ENCODE measurements around the gene KCND2.

The KCND2 gene

GRCh38 chr7:120363414-120363813 lies 90.4 kb downstream of the KCND2 start:
- no peak overlapping the region for H3K4me3 ChIP-seq (ENCODE audit: low read length in 2 of 2)

GRCh38 chr7:120370954-120371353 lies 98.0 kb downstream of the KCND2 start:
- Histone ChIP-seq H3K27me3 (ENCODE audit: control insufficient read depth in 3 of 3, insufficient read depth in 3 of 3, low read depth in 1 of 3, low read length in 3 of 3) (no peaks in the 10 kb centered on the region), H2BK5ac (ENCODE audit: low read length) (no peak overlapping the region), H3K36me3 (replicated peaks in 1 of 2; ENCODE audit: control insufficient read depth in 2 of 2, insufficient read depth in 2 of 2, low read length in 2 of 2) (no peaks in the 10 kb centered on the region), H3K23ac (ENCODE audit: low read depth, low read length, poor library complexity) (no peak overlapping the region), H2AK5ac (ENCODE audit: low read depth, low read length) (no peak overlapping the region), H3K4me2 (ENCODE audit: insufficient read depth, low read length, poor library complexity, severe bottlenecking) (no peak overlapping the region), H2BK15ac (ENCODE audit: low read length) (no peak overlapping the region), H3K79me1 (ENCODE audit: low read depth, low read length) (no peaks in the 10 kb centered on the region), H3K4me3 (ENCODE audit: low read length in 2 of 2) (no peak overlapping the region), H2AFZ (ENCODE audit: low read length) (peak overlapping the region; percentile 65), H3K9me3 (replicated peaks in 1 of 2; ENCODE audit: control insufficient read depth in 2 of 2, insufficient read depth in 1 of 2, low read depth in 1 of 2, low read length in 2 of 2) (no peaks in the 10 kb centered on the region), H3K4me1 (ENCODE audit: control insufficient read depth in 2 of 2, insufficient read depth in 1 of 2, low read depth in 1 of 2, low read length in 2 of 2) (peaks cover 0 to 2% of the 10 kb centered on the region in 2 donors), H3K9ac (ENCODE audit: low read depth, low read length, poor library complexity) (no peak overlapping the region), H3K4ac (ENCODE audit: low read length) (no peak overlapping the region), H4K8ac (ENCODE audit: low read depth, low read length) (no peak overlapping the region), H3K14ac (ENCODE audit: low read length) (no peak overlapping the region), H2BK120ac (ENCODE audit: low read depth, low read length) (no peak overlapping the region), H3K18ac (ENCODE audit: low read length) (no peak overlapping the region), H4K91ac (ENCODE audit: low read depth, low read length, poor library complexity) (no peak overlapping the region), H2BK12ac (ENCODE audit: low read length) (no peak overlapping the region), H3K27ac (replicated peaks; ENCODE audit: low read length) (no peak overlapping the region)
- WGBS, 2 donors (ENCODE audit: extremely low coverage in 2 of 2, insufficient read length in 2 of 2, insufficient replicate concordance in 1 of 2), result no CpG with 5 or more reads among the region's 2 CpGs
- no peak for DNase-seq (ENCODE audit: low spot score)

More at GRCh38 chr7:120363414-120363813, 90.4 kb downstream of the KCND2 start:
- no peak overlapping the region for H2BK12ac ChIP-seq (ENCODE audit: low read length)
- H3K27ac ChIP-seq (replicated peaks; ENCODE audit: low read length), result no peak overlapping the region
- no peak overlapping the region for H2AFZ ChIP-seq (ENCODE audit: low read length)
- no peak overlapping the region for H2BK5ac ChIP-seq (ENCODE audit: low read length)
- H3K4me2 ChIP-seq (ENCODE audit: insufficient read depth, low read length, poor library complexity, severe bottlenecking), result no peak overlapping the region
- H3K18ac ChIP-seq (ENCODE audit: low read length), result no peak overlapping the region
- no peak overlapping the region for H3K23ac ChIP-seq (ENCODE audit: low read depth, low read length, poor library complexity)
- no peak overlapping the region for H2AK5ac ChIP-seq (ENCODE audit: low read depth, low read length)
- H4K91ac ChIP-seq (ENCODE audit: low read depth, low read length, poor library complexity), result no peak overlapping the region
- no peaks in the 10 kb centered on the region for H3K4me1 ChIP-seq (ENCODE audit: control insufficient read depth in 2 of 2, insufficient read depth in 1 of 2, low read depth in 1 of 2, low read length in 2 of 2)
- no peaks in the 10 kb centered on the region for H3K36me3 ChIP-seq (replicated peaks in 1 of 2; ENCODE audit: control insufficient read depth in 2 of 2, insufficient read depth in 2 of 2, low read length in 2 of 2)
- H3K4ac ChIP-seq (ENCODE audit: low read length), result no peak overlapping the region
- no peak for DNase-seq (ENCODE audit: low spot score)
- H3K79me1 ChIP-seq (ENCODE audit: low read depth, low read length), result no peaks in the 10 kb centered on the region
- no peaks in the 10 kb centered on the region for H3K27me3 ChIP-seq (ENCODE audit: control insufficient read depth in 3 of 3, insufficient read depth in 3 of 3, low read depth in 1 of 3, low read length in 3 of 3)
- no peak overlapping the region for H4K8ac ChIP-seq (ENCODE audit: low read depth, low read length)
- no peak overlapping the region for H3K14ac ChIP-seq (ENCODE audit: low read length)
- no peak overlapping the region for H2BK120ac ChIP-seq (ENCODE audit: low read depth, low read length)
- H2BK15ac ChIP-seq (ENCODE audit: low read length), result no peak overlapping the region
- no peaks in the 10 kb centered on the region for H3K9me3 ChIP-seq (replicated peaks in 1 of 2; ENCODE audit: control insufficient read depth in 2 of 2, insufficient read depth in 1 of 2, low read depth in 1 of 2, low read length in 2 of 2)
- no peak overlapping the region for H3K9ac ChIP-seq (ENCODE audit: low read depth, low read length, poor library complexity)

DNA sequence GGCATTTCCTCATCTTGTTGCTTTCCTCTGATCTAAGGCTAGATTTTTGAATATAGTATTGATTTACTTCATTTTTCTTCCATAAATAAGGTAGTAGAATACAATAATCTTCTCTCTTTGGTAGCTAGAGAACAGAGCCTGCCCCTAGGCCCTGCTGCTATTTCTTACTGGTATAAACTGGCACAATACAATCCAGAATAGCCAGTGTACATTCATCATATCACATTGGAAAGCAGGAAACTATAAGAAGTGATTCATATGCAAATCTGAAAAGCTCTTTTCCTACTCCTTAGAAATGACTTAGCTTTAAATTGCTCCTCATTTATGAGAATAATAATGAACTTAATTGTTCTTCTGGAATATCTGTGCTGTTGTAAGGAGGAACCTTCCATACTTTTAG lies 100.2 kb downstream of the KCND2 start:
- Histone ChIP-seq H3K79me1 (ENCODE audit: low read depth, low read length) (no peaks in the 10 kb centered on the region), H3K9ac (ENCODE audit: low read depth, low read length, poor library complexity) (no peak overlapping the region), H3K27me3 (ENCODE audit: control insufficient read depth in 3 of 3, insufficient read depth in 3 of 3, low read depth in 1 of 3, low read length in 3 of 3) (no peaks in the 10 kb centered on the region), H2BK5ac (ENCODE audit: low read length) (no peak overlapping the region), H3K4me2 (ENCODE audit: insufficient read depth, low read length, poor library complexity, severe bottlenecking) (no peak overlapping the region), H3K4me3 (ENCODE audit: low read length in 2 of 2) (no peak overlapping the region), H4K8ac (ENCODE audit: low read depth, low read length) (no peak overlapping the region), H3K9me3 (replicated peaks in 1 of 2; ENCODE audit: control insufficient read depth in 2 of 2, insufficient read depth in 1 of 2, low read depth in 1 of 2, low read length in 2 of 2) (no peaks in the 10 kb centered on the region), H2BK15ac (ENCODE audit: low read length) (no peak overlapping the region), H4K91ac (ENCODE audit: low read depth, low read length, poor library complexity) (no peak overlapping the region), H3K36me3 (replicated peaks in 1 of 2; ENCODE audit: control insufficient read depth in 2 of 2, insufficient read depth in 2 of 2, low read length in 2 of 2) (no peaks in the 10 kb centered on the region), H2BK12ac (ENCODE audit: low read length) (no peak overlapping the region), H3K14ac (ENCODE audit: low read length) (no peak overlapping the region), H3K27ac (replicated peaks; ENCODE audit: low read length) (no peak overlapping the region), H3K18ac (ENCODE audit: low read length) (no peak overlapping the region), H3K4ac (ENCODE audit: low read length) (no peak overlapping the region), H3K4me1 (ENCODE audit: control insufficient read depth in 2 of 2, insufficient read depth in 1 of 2, low read depth in 1 of 2, low read length in 2 of 2) (peaks cover 0 to 2% of the 10 kb centered on the region in 2 donors), H2AK5ac (ENCODE audit: low read depth, low read length) (no peak overlapping the region), H2BK120ac (ENCODE audit: low read depth, low read length) (no peak overlapping the region), H3K23ac (ENCODE audit: low read depth, low read length, poor library complexity) (no peak overlapping the region), H2AFZ (ENCODE audit: low read length) (no peak overlapping the region)
- no peak for DNase-seq (ENCODE audit: low spot score)

GRCh38 chr7:120394595-120394994 lies 121.6 kb downstream of the KCND2 start:
- Histone ChIP-seq H4K91ac (ENCODE audit: low read depth, low read length, poor library complexity) (no peak overlapping the region), H4K8ac (ENCODE audit: low read depth, low read length) (no peak overlapping the region), H2BK5ac (ENCODE audit: low read length) (no peak overlapping the region), H3K4ac (ENCODE audit: low read length) (no peak overlapping the region), H3K27me3 (ENCODE audit: control insufficient read depth in 3 of 3, insufficient read depth in 3 of 3, low read depth in 1 of 3, low read length in 3 of 3) (no peaks in the 10 kb centered on the region), H3K18ac (ENCODE audit: low read length) (no peak overlapping the region), H3K79me1 (ENCODE audit: low read depth, low read length) (no peaks in the 10 kb centered on the region), H2BK15ac (ENCODE audit: low read length) (no peak overlapping the region), H3K4me2 (ENCODE audit: insufficient read depth, low read length, poor library complexity, severe bottlenecking) (no peak overlapping the region), H3K9ac (ENCODE audit: low read depth, low read length, poor library complexity) (no peak overlapping the region), H2BK120ac (ENCODE audit: low read depth, low read length) (no peak overlapping the region), H3K27ac (replicated peaks; ENCODE audit: low read length) (no peak overlapping the region), H3K4me1 (ENCODE audit: control insufficient read depth in 2 of 2, insufficient read depth in 1 of 2, low read depth in 1 of 2, low read length in 2 of 2) (no peaks in the 10 kb centered on the region), H2AK5ac (ENCODE audit: low read depth, low read length) (no peak overlapping the region), H3K14ac (ENCODE audit: low read length) (no peak overlapping the region), H2AFZ (ENCODE audit: low read length) (no peak overlapping the region), H2BK12ac (ENCODE audit: low read length) (no peak overlapping the region), H3K23ac (ENCODE audit: low read depth, low read length, poor library complexity) (no peak overlapping the region), H3K36me3 (replicated peaks in 1 of 2; ENCODE audit: control insufficient read depth in 2 of 2, insufficient read depth in 2 of 2, low read length in 2 of 2) (no peaks in the 10 kb centered on the region), H3K4me3 (ENCODE audit: low read length in 2 of 2) (no peak overlapping the region), H3K9me3 (replicated peaks in 1 of 2; ENCODE audit: control insufficient read depth in 2 of 2, insufficient read depth in 1 of 2, low read depth in 1 of 2, low read length in 2 of 2) (no peaks in the 10 kb centered on the region)
- no peak for DNase-seq (ENCODE audit: low spot score)

Data from neuronal stem cell (in vitro differentiated cells).